Measurements from ENCODE around the gene TMTC3.

DNA sequence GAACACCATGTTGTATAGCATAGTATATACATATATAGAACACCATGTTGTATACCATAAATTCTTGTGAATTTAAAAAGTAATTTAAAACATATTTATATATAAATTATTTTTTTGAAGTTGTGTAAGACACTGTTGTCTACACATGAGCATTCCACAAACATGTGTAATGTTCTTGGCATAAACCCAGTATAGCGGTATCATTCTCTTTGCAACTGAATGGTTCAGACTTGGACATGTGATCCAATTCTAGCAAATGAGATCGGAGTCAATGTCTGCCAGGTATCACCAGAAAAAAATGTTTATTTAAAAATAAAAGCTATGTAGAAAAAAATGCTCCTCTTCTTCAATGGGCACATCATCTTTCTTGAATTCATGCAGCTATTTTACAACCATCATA lies 34.1 kb upstream of the TMTC3 start:
- TF ChIP-seq, protein P1, sequence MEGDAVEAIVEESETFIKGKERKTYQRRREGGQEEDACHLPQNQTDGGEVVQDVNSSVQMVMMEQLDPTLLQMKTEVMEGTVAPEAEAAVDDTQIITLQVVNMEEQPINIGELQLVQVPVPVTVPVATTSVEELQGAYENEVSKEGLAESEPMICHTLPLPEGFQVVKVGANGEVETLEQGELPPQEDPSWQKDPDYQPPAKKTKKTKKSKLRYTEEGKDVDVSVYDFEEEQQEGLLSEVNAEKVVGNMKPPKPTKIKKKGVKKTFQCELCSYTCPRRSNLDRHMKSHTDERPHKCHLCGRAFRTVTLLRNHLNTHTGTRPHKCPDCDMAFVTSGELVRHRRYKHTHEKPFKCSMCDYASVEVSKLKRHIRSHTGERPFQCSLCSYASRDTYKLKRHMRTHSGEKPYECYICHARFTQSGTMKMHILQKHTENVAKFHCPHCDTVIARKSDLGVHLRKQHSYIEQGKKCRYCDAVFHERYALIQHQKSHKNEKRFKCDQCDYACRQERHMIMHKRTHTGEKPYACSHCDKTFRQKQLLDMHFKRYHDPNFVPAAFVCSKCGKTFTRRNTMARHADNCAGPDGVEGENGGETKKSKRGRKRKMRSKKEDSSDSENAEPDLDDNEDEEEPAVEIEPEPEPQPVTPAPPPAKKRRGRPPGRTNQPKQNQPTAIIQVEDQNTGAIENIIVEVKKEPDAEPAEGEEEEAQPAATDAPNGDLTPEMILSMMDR (IDR thresholded peaks at IDR 0.05; ENCODE audit: insufficient read depth, low read length, poor library complexity, severe bottlenecking), result no peak
- TF ChIP-seq EZH2phosphoT487 (conservative IDR thresholded peaks at IDR 0.05; ENCODE audit: low read length), result no peak

Measured in SU-DHL-6 (cell line).